ENCODE data around the gene NFAT5.
"Not testable (repeated sequence)": the region's sequence is repeated elsewhere in the genome, so short reads cannot be mapped to it uniquely, and the experiment has no call there.

Gene NFAT5

GRCh38 chr16:69565671-69566239 lies at the start of gene NFAT5:
NFAT5 (plus strand) TSS chr16:69565966; CDS start chr16:69566302, 336 bp downstream.
- peak; percentile 93 for DNase-seq

- DNase-seq, result not testable (repeated sequence)
Observed at GRCh38 chr16:69517914-69518313, 47.9 kb upstream of the NFAT5 start.

GRCh38 chr16:69520413-69520799 lies 45.4 kb upstream of the NFAT5 start:
- no peak for DNase-seq

GRCh38 chr16:69520800-69521602 lies 44.8 kb upstream of the NFAT5 start:
- peak; percentile 66 for DNase-seq

GRCh38 chr16:69522041-69522578 lies 43.7 kb upstream of the NFAT5 start:
- no peak for DNase-seq

- DNase-seq, result no peak
Observed at GRCh38 chr16:69522732-69523404, 42.9 kb upstream of the NFAT5 start.

- DNase-seq, result no peak
Observed at GRCh38 chr16:69523566-69524305, 42.0 kb upstream of the NFAT5 start.

- DNase-seq, result no peak
Observed at GRCh38 chr16:69526831-69527655, 38.7 kb upstream of the NFAT5 start.

- DNase-seq, result no peak
Observed at GRCh38 chr16:69531988-69532387, 33.8 kb upstream of the NFAT5 start.

- no peak for DNase-seq
Observed at GRCh38 chr16:69532641-69533455, 32.9 kb upstream of the NFAT5 start.

- DNase-seq, result no peak
Observed at GRCh38 chr16:69534720-69535119, 31.0 kb upstream of the NFAT5 start.

- no peak for DNase-seq
Observed at GRCh38 chr16:69535123-69536050, 30.4 kb upstream of the NFAT5 start.

GRCh38 chr16:69537706-69538080 lies 28.1 kb upstream of the NFAT5 start:
- DNase-seq, result no peak

- DNase-seq, result no peak
Observed at GRCh38 chr16:69538808-69539207, 27.0 kb upstream of the NFAT5 start.

- no peak for DNase-seq
Observed at GRCh38 chr16:69542974-69543373, 22.8 kb upstream of the NFAT5 start.

GRCh38 chr16:69544088-69544487 lies 21.7 kb upstream of the NFAT5 start:
- DNase-seq, result no peak

GRCh38 chr16:69546663-69547062 lies 19.1 kb upstream of the NFAT5 start:
- DNase-seq, result not testable (repeated sequence)

GRCh38 chr16:69553332-69553731 lies 12.4 kb upstream of the NFAT5 start:
- no peak for DNase-seq

- no peak for DNase-seq
Observed at GRCh38 chr16:69554495-69554894, 11.3 kb upstream of the NFAT5 start.

- no peak for DNase-seq
Observed at GRCh38 chr16:69555437-69555836, 10.3 kb upstream of the NFAT5 start.
